GM12878 (cell line): Measurements from ENCODE around the gene ELP4. TPM values are rescaled to one million over a fixed set of nuclear protein-coding genes. Genes with fewer than 3 reads are reported as not detected.

Experiments
- ATAC-seq: fragments of 200-7000 bp; cut with Tn5 transposase; 3 replicates; pipeline ENCODE4 v1.9.1; 2020; ENCODE audit warnings: mild to moderate bottlenecking, moderate library complexity
- BruUV-seq: library from RNA; stranded (reverse); fragments of 400-500 nt; replicated peaks from 2 replicates; lab custom pipeline; 2021; lab: Mats Ljungman, UMichigan
- CTCF ChIA-PET: fragments of 300-600 bp; sonication (Branson Sonifier 250); formaldehyde crosslinking; extraction: SDS; loops from one replicate; lab custom pipeline; 2021; ENCODE audit warnings: inconsistent platforms; lab: Yijun Ruan, JAX
- POLR2A ChIA-PET: fragments of 350-600 bp; formaldehyde crosslinking; extraction: SDS; loops from one replicate; lab custom pipeline; 2021; ENCODE audit warnings: inconsistent platforms; lab: Charles Lee
- RAD21 ChIA-PET: fragments of 300-600 bp; sonication (Branson Sonifier 250); formaldehyde crosslinking; loops from one replicate; lab custom pipeline; 2023; ENCODE audit warnings: antibody characterized with exemption; ENCODE audit not compliant: unreplicated experiment; lab: Charles Lee
- SMC1A ChIA-PET: fragments of 300-600 bp; sonication (Branson Sonifier 250); formaldehyde crosslinking; loops from one replicate; lab custom pipeline; 2023; ENCODE audit not compliant: unreplicated experiment, uncharacterized antibody; lab: Charles Lee
- DNase-seq: peaks from one replicate; pipeline ENCODE4 v3.0.0-alpha.2; 2011; ENCODE audit warnings: low read depth, low spot score
- FAIRE-seq: peaks from 3 replicates; lab custom pipeline; 2011; peaks lifted over from hg19 to GRCh38; lab: Jason Lieb, UNC
- H2AFZ ChIP-seq: 2 replicates; pipeline ENCODE4 v1.6.0; 2011; ENCODE audit warnings: low read depth, low read length, control low read depth; ENCODE audit not compliant: control insufficient read depth
- H3K27ac ChIP-seq: 2 replicates; pipeline ENCODE4 v1.5.1; 2011; ENCODE audit warnings: control low read depth; ENCODE audit not compliant: control insufficient read depth, insufficient read depth
- H3K27me3 ChIP-seq, 2 experiments: replicated peaks in 1 of 2; 2 replicates each; pipeline versions ENCODE4 v1.6.0 to v1.6.1; 2011; ENCODE audit warnings: low read length in 1 of 2; ENCODE audit not compliant: control insufficient read depth in 2 of 2, insufficient read depth in 2 of 2
- H3K36me3 ChIP-seq, 2 experiments: 2 replicates each; pipeline ENCODE4 v1.5.1; 2011; ENCODE audit warnings: low read length in 1 of 2; ENCODE audit not compliant: control insufficient read depth in 2 of 2, insufficient read depth in 2 of 2
- H3K4me1 ChIP-seq: 2 replicates; pipeline ENCODE4 v1.6.1; 2011; ENCODE audit warnings: mild to moderate bottlenecking, low read length, moderate library complexity, mixed read lengths; ENCODE audit not compliant: control insufficient read depth, insufficient read depth
- H3K4me2 ChIP-seq: 2 replicates; pipeline ENCODE4 v1.6.0; 2011; ENCODE audit warnings: control low read depth; ENCODE audit not compliant: control insufficient read depth, insufficient read depth
- H3K4me3 ChIP-seq: fragments of 200-600 bp; sonication (generic); 2 replicates; pipeline ENCODE4 v1.5.1; 2016
- H3K79me2 ChIP-seq: 2 replicates; pipeline ENCODE4 v1.6.0; 2011; ENCODE audit warnings: low read length; ENCODE audit not compliant: control insufficient read depth, insufficient read depth
- H3K9ac ChIP-seq: 2 replicates; pipeline ENCODE4 v1.8.0; 2011; ENCODE audit warnings: low read length, control low read depth, mixed read lengths; ENCODE audit not compliant: control insufficient read depth, insufficient read depth
- H3K9me3 ChIP-seq: replicated peaks from 3 replicates; pipeline ENCODE4 v1.5.1; 2011; ENCODE audit warnings: mild to moderate bottlenecking, low read length; ENCODE audit not compliant: control insufficient read depth, insufficient read depth
- H4K20me1 ChIP-seq: 2 replicates; pipeline ENCODE4 v1.6.0; 2011; ENCODE audit not compliant: control insufficient read depth, insufficient read depth
- CHD2 ChIP-seq: IDR thresholded peaks from 2 replicates; pipeline ENCODE4 v1.6.1; 2011; ENCODE audit warnings: low read depth, low read length, improper control_type of control experiment, borderline replicate concordance
- DPF2 ChIP-seq: fragments of 450-650 bp; IDR thresholded peaks from 2 replicates; pipeline ENCODE4 v1.6.1; 2017; ENCODE audit warnings: mild to moderate bottlenecking
- HDAC2 ChIP-seq: fragments of 200-600 bp; sonication (generic); IDR thresholded peaks from 2 replicates; pipeline ENCODE4 v1.6.1; 2017
- IKZF1 ChIP-seq: fragments of 450-650 bp; conservative IDR thresholded peaks from 2 replicates; pipeline ENCODE4 v1.6.1; 2017; ENCODE audit warnings: antibody characterized with exemption, mild to moderate bottlenecking
- IRF3 ChIP-seq: fragments of 450-650 bp; IDR thresholded peaks from 2 replicates; pipeline ENCODE4 v1.6.1; 2014; ENCODE audit warnings: mild to moderate bottlenecking
- MLLT1 ChIP-seq: fragments of 450-650 bp; IDR thresholded peaks from 2 replicates; pipeline ENCODE4 v1.6.1; 2016; ENCODE audit warnings: mild to moderate bottlenecking
- NFYA ChIP-seq: IDR thresholded peaks from 2 replicates; pipeline ENCODE4 v1.6.1; 2011; ENCODE audit warnings: low read depth, mild to moderate bottlenecking, low read length, improper control_type of control experiment, borderline replicate concordance
- RFX5 ChIP-seq: IDR thresholded peaks from 2 replicates; pipeline ENCODE4 v1.6.1; 2011; ENCODE audit warnings: low read depth, low read length, improper control_type of control experiment
- RUNX3 ChIP-seq: IDR thresholded peaks from 2 replicates; pipeline ENCODE4 v1.6.1; 2012; ENCODE audit warnings: low read length, inconsistent platforms
- SKIL ChIP-seq: fragments of 450-650 bp; IDR thresholded peaks from 2 replicates; pipeline ENCODE4 v1.6.1; 2017; ENCODE audit warnings: mild to moderate bottlenecking, low read depth, inconsistent platforms; ENCODE audit not compliant: poor library complexity, severe bottlenecking
- TCF12 ChIP-seq: IDR thresholded peaks from 2 replicates; pipeline ENCODE4 v1.6.1; 2011; ENCODE audit warnings: low read depth, mild to moderate bottlenecking, low read length
- ZNF274 ChIP-seq: IDR thresholded peaks from one replicate; pipeline ENCODE4 v1.8.0; 2011; ENCODE audit not compliant: insufficient read length, insufficient read depth
- WGBS: methylation state at CpG from one replicate; pipeline ENCODE4 v1.1.6; 2016; ENCODE audit warnings: low lambda C conversion rate; ENCODE audit not compliant: insufficient replicate concordance, insufficient coverage; ENCODE audit errors: missing lambda C conversion rate; 5-methylcytosine and 5-hydroxymethylcytosine counted together
- in situ Hi-C: fragments of 300-500 bp; cut with MboI; formaldehyde crosslinking; loops from 9 replicates; pipeline ENCODE4 v1.14.3; 2018; ENCODE audit warnings: mixed read lengths
- intact Hi-C: fragments of 100-400 bp; cut with micrococcal nuclease; formaldehyde crosslinking; loops from one replicate; pipeline ENCODE4 v1.14.2; 2022; ENCODE audit not compliant: unreplicated experiment
- polyA plus RNA-seq, 11 experiments: library from polyadenylated mRNA; depleted of rRNA in 4 of 11; unstranded in 6 of 11; stranded (reverse) in 5 of 11; fragments of >200 nt; fragmentation: Nextera tagmentation in 4 of 11; fragmentation: Illumina TruSeq in 1 of 11; extraction: Ambion mirVana in 4 of 11; extraction: Trizol in 1 of 11; gene quantifications; 1 replicate in 1 of 11; 2 replicates in 10 of 11; pipeline versions ENCODE4 v1.2.1 to v1.2.3, GENCODE V29; 2011 to 2016; ENCODE audit warnings: inconsistent platforms in 2 of 11, missing spikeins in 2 of 11, low read depth in 1 of 11
- total RNA-seq, 4 experiments: library from RNA; depleted of rRNA in 3 of 4; stranded (reverse); fragments of >200 nt in 3 of 4; fragmentation: Illumina TruSeq in 1 of 4; extraction: Trizol in 1 of 4; gene quantifications; 2 replicates each; pipeline versions ENCODE4 v1.2.1 to v1.2.3, GENCODE V29; 2013 to 2021

ELP4 gene
- total and polyA plus RNA-seq, 10 of the 15 experiments (the other 5 are each of a cell fraction or from before 2014, with no cell fraction given) = 17.7 to 36.1 (median 27.0) TPM

- BruUV-seq = no TSS peak
- intact Hi-C loops (no loop called here), in situ Hi-C loops (no loop called here)
- H3K36me3 ChIP-seq = no peaks in the 10 kb centered on the region
- no peak overlapping the region for H2AFZ ChIP-seq
- ATAC-seq = no peak
- no peak overlapping the region for H3K27ac ChIP-seq
- ChIA-PET RAD21 (no interaction called here), SMC1A (interaction anchor here (0.9 kb wide), 1 partner anchor 11 kb away, joined by 3 read pairs; no protein-coding TSS in a partner anchor), CTCF (no interaction called here), POLR2A (interaction anchor here (0.6 kb wide), 1 partner anchor 288 kb away, joined by 3 read pairs; no protein-coding TSS in a partner anchor)
- H3K27me3 ChIP-seq = no peaks in the 10 kb centered on the region; a peak in 1 of 4 replicates
- WGBS = 57% methylated on average over 7 of the region's 7 CpGs
- no peak for DNase-seq
- TF ChIP-seq CHD2 = no peak
- TF ChIP-seq ZNF274 = no peak
- no peak for TF ChIP-seq IKZF1
- no peak for TF ChIP-seq TCF12
- no peak for TF ChIP-seq RUNX3
- no peak for TF ChIP-seq MLLT1
- no peak for TF ChIP-seq HDAC2
- TF ChIP-seq SKIL = no peak
- no peak for TF ChIP-seq IRF3
- TF ChIP-seq NFYA = no peak
- no peak for TF ChIP-seq RFX5
- no peak for TF ChIP-seq DPF2
- no peaks in the 10 kb centered on the region for H4K20me1 ChIP-seq
- no peaks in the 10 kb centered on the region for H3K9me3 ChIP-seq
- no peak overlapping the region for H3K9ac ChIP-seq
- no peak overlapping the region for H3K4me3 ChIP-seq
- H3K79me2 ChIP-seq = no peaks in the 10 kb centered on the region
- H3K4me1 ChIP-seq = no peaks in the 10 kb centered on the region
- no peak overlapping the region for H3K4me2 ChIP-seq
- FAIRE-seq = no peak
These were observed 281.1 kb downstream of the ELP4 start for GRCh38 chr11:31790649-31791048.
